Endothelial cell (in vitro differentiated cells): Measurements from ENCODE around the gene NRROS. TPM values are rescaled to one million over a fixed set of nuclear protein-coding genes. Genes with fewer than 3 reads are reported as not detected.

Experiments
- DNase-seq: peaks from one replicate; pipeline ENCODE4 v3.0.0; 2021; ENCODE audit warnings: low spot score
- H3K27ac Mint-ChIP-seq: one replicate; pipeline ENCODE4 v1.8.0; 2021; ENCODE audit warnings: mixed read lengths, inconsistent platforms; ENCODE audit not compliant: unreplicated experiment
- H3K27me3 Mint-ChIP-seq: one replicate; pipeline ENCODE4 v1.8.0; 2021; ENCODE audit warnings: mild to moderate bottlenecking, moderate library complexity, mixed read lengths, inconsistent platforms; ENCODE audit not compliant: unreplicated experiment
- H3K36me3 Mint-ChIP-seq: one replicate; pipeline ENCODE4 v1.8.0; 2021; ENCODE audit warnings: mild to moderate bottlenecking, low read depth, mixed read lengths, inconsistent platforms; ENCODE audit not compliant: unreplicated experiment
- H3K4me1 Mint-ChIP-seq: one replicate; pipeline ENCODE4 v1.8.0; 2021; ENCODE audit warnings: mild to moderate bottlenecking, mixed read lengths, inconsistent platforms; ENCODE audit not compliant: unreplicated experiment
- H3K4me3 Mint-ChIP-seq: one replicate; pipeline ENCODE4 v1.8.0; 2021; ENCODE audit warnings: mild to moderate bottlenecking, mixed read lengths, inconsistent platforms; ENCODE audit not compliant: unreplicated experiment
- H3K9me3 Mint-ChIP-seq: one replicate; pipeline ENCODE4 v1.8.0; 2021; ENCODE audit warnings: mixed read lengths, inconsistent platforms; ENCODE audit not compliant: unreplicated experiment
- total RNA-seq: library from RNA; stranded (reverse); fragmentation: NEBNext Ultra II Directional; extraction: Animal tissue kit (Norgen Biotek cat#: 25700); gene quantifications from one replicate; pipeline ENCODE4 v1.2.1, GENCODE V29; 2021; ENCODE audit not compliant: unreplicated experiment
- TF ChIP-seq, protein P1 (sequence below): fragments of 200-600 bp; sonication (generic); IDR thresholded peaks from one replicate; pipeline ENCODE4 v1.5.0; 2021; ENCODE audit warnings: antibody characterized with exemption; ENCODE audit not compliant: unreplicated experiment

NRROS gene
- total RNA-seq, 1 donor from 2014 or later = 18.6 TPM

DNA sequence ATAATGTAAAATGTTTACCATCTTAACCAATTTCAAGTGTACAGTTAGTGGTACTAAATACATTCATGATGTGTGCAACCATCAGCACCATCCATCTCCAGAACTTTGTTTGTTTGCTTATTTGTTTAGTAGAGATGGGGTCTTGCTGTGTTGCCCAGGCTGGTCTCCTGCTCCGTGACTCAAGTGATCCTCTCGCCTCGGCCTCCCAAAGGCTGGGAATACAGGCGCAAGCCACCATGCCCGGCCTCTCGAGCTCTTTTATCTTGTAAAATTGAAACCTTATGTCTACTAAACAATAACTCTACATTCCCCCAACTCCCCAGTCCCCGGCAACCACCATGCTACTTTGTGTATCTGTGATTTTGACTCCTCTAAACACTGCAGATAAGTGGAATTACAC lies 39.1 kb upstream of the NRROS start:
- Mint-ChIP-seq H3K36me3 (no peaks in the 10 kb centered on the region), H3K27me3 (no peaks in the 10 kb centered on the region)

DNA sequence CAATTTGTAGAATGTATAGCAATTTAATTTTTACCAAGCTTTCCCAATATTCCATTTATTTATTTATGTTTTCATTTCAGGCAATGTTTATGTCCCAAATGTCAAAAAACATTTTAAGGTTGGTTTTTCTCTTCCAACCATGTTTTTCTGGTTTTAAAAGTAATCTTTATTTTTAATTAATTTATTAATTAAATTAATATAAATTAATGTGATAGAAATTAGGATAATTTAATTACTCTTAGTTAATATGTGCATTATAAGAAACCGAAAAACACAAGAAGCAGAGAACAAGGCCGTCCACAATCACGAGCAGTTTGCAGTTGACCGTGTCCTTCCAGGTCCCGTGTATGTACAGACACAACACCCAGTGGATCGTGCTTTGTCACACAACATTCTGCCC lies 36.8 kb upstream of the NRROS start:
- H3K4me3 Mint-ChIP-seq = no peak overlapping the region
- no peaks in the 10 kb centered on the region for H3K9me3 Mint-ChIP-seq
- H3K36me3 Mint-ChIP-seq = no peaks in the 10 kb centered on the region
- peaks cover 3% of the 10 kb centered on the region for H3K4me1 Mint-ChIP-seq
- TF ChIP-seq, protein P1, sequence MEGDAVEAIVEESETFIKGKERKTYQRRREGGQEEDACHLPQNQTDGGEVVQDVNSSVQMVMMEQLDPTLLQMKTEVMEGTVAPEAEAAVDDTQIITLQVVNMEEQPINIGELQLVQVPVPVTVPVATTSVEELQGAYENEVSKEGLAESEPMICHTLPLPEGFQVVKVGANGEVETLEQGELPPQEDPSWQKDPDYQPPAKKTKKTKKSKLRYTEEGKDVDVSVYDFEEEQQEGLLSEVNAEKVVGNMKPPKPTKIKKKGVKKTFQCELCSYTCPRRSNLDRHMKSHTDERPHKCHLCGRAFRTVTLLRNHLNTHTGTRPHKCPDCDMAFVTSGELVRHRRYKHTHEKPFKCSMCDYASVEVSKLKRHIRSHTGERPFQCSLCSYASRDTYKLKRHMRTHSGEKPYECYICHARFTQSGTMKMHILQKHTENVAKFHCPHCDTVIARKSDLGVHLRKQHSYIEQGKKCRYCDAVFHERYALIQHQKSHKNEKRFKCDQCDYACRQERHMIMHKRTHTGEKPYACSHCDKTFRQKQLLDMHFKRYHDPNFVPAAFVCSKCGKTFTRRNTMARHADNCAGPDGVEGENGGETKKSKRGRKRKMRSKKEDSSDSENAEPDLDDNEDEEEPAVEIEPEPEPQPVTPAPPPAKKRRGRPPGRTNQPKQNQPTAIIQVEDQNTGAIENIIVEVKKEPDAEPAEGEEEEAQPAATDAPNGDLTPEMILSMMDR = no peak
- H3K27ac Mint-ChIP-seq = no peak overlapping the region
- no peaks in the 10 kb centered on the region for H3K27me3 Mint-ChIP-seq
- no peak for DNase-seq

More for the DNA sequence above, 39.1 kb upstream of the NRROS start:
- Mint-ChIP-seq H3K9me3 (no peaks in the 10 kb centered on the region), H3K4me3 (no peak overlapping the region), H3K27ac (no peak overlapping the region), H3K4me1 (peaks cover 21% of the 10 kb centered on the region)
- no peak for DNase-seq
- TF ChIP-seq, protein P1 = no peak

DNA sequence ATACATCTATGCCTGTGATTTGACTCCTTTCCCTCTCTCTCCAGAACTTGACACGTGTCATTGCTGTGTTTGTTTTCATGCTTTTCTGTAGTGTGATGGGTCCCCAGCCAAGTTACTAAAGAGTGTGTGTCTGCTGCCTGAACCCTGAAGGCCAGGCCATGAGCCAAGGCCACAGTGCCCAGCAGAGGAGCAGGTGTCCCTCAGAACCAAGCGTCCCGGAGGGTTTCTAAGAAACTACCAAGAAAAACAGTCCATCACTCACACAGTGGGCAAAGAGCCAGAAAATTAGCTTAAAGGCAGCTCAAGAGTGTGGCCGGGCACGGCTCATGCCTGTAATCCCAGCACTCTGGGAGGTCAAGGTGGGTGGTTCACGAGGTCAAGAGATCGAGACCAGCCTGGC lies 35.8 kb upstream of the NRROS start:
- H3K36me3 Mint-ChIP-seq = no peaks in the 10 kb centered on the region
- H3K27me3 Mint-ChIP-seq = no peaks in the 10 kb centered on the region
- DNase-seq = no peak
- TF ChIP-seq, protein P1 = no peak
- H3K4me1 Mint-ChIP-seq = no peaks in the 10 kb centered on the region
- H3K4me3 Mint-ChIP-seq = no peak overlapping the region
- no peaks in the 10 kb centered on the region for H3K9me3 Mint-ChIP-seq
- no peak overlapping the region for H3K27ac Mint-ChIP-seq

DNA sequence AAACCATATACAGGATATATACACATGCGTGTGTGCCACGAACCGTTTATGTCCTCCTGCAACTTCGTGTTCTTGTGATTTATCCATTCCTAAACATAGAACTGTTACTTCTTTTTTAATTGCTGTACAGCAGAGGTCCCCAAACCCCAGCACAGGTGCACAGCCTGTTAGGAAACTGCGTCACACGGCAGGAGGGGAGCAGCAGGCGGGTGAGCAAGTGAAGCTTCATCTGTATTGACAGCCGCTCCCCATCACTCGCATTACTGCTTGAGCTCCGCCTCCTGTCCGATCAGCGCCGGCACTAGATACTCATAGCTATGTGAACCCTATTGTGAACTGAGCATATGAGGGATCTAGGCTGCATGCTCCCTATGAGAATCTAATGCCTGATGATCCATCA lies 34.9 kb upstream of the NRROS start:
- Mint-ChIP-seq H3K27me3 (peaks cover under 1% of the 10 kb centered on the region), H3K4me1 (peaks cover 3% of the 10 kb centered on the region), H3K4me3 (no peak overlapping the region), H3K9me3 (no peaks in the 10 kb centered on the region), H3K36me3 (no peaks in the 10 kb centered on the region), H3K27ac (no peak overlapping the region)
- TF ChIP-seq, protein P1 = no peak
- DNase-seq = no peak

DNA sequence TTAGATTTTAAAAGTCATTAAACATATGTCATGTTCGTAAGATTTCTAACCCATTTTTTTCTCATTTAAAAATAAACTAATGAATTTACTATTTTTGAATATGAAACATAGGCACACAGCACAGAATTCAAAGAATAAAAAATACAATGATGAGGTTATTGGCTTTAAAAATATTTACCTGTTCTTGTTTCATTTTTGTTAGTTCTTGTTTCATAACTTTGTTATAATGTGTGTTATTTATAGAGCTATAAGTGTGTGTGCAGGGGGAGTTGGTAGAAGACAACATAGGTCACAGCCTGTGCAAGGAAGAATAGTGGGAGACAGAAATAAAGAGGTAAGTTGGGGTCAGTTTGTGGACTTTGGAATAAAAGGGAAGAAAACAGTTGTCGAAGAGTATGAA lies 30.8 kb upstream of the NRROS start:
- H3K36me3 Mint-ChIP-seq = no peaks in the 10 kb centered on the region
- no peaks in the 10 kb centered on the region for H3K9me3 Mint-ChIP-seq
- peaks cover 28% of the 10 kb centered on the region for H3K4me1 Mint-ChIP-seq
- H3K4me3 Mint-ChIP-seq = no peak overlapping the region
- DNase-seq = no peak
- peaks cover 1% of the 10 kb centered on the region for H3K27me3 Mint-ChIP-seq
- TF ChIP-seq, protein P1 = no peak
- H3K27ac Mint-ChIP-seq = no peak overlapping the region
